H9 (cell line): ENCODE results near the gene APOL5. TPM values are rescaled to one million over a fixed set of nuclear protein-coding genes. Genes with fewer than 3 reads are reported as not detected.

ENCODE experiments used
- DNase-seq: peaks from one replicate; pipeline ENCODE4 v3.0.0-alpha.2; 2017
- H2AFZ ChIP-seq: one replicate; pipeline ENCODE4 v1.6.1; 2013; ENCODE audit warnings: mild to moderate bottlenecking, low read length, control low read depth, moderate library complexity
- H2AK5ac ChIP-seq: 2 replicates; pipeline ENCODE4 v1.6.1; 2013; ENCODE audit warnings: low read length, control low read depth, mixed read lengths; ENCODE audit not compliant: insufficient read length
- H2BK120ac ChIP-seq: one replicate; pipeline ENCODE4 v1.6.1; 2013; ENCODE audit warnings: low read depth, mild to moderate bottlenecking, low read length, control low read depth, inconsistent platforms; ENCODE audit not compliant: poor library complexity, severe bottlenecking
- H2BK12ac ChIP-seq: 2 replicates; pipeline ENCODE4 v1.6.1; 2013; ENCODE audit warnings: low read length, control low read depth, mixed read lengths, low read depth; ENCODE audit not compliant: insufficient read length
- H2BK15ac ChIP-seq: 2 replicates; pipeline ENCODE4 v1.6.1; 2013; ENCODE audit warnings: low read depth, low read length, control low read depth
- H2BK20ac ChIP-seq: one replicate; pipeline ENCODE4 v1.6.1; 2013; ENCODE audit warnings: low read depth, mild to moderate bottlenecking, low read length, control low read depth, inconsistent platforms; ENCODE audit not compliant: poor library complexity, severe bottlenecking
- H2BK5ac ChIP-seq: 2 replicates; pipeline ENCODE4 v1.6.1; 2013; ENCODE audit warnings: low read length, control low read depth, mixed read lengths; ENCODE audit not compliant: insufficient read length
- H3K14ac ChIP-seq: 2 replicates; pipeline ENCODE4 v1.6.1; 2013; ENCODE audit warnings: low read length, control low read depth; ENCODE audit not compliant: insufficient read depth
- H3K18ac ChIP-seq: 2 replicates; pipeline ENCODE4 v1.6.1; 2013; ENCODE audit warnings: low read depth, mild to moderate bottlenecking, mixed read lengths, low read length, control low read depth; ENCODE audit not compliant: insufficient read length
- H3K23ac ChIP-seq: 2 replicates; pipeline ENCODE4 v1.6.1; 2013; ENCODE audit warnings: low read length, control low read depth, mixed read lengths, low read depth; ENCODE audit not compliant: insufficient read length
- H3K23me2 ChIP-seq: 2 replicates; pipeline ENCODE4 v1.6.1; 2013; ENCODE audit warnings: low read depth, mild to moderate bottlenecking, mixed read lengths, low read length, control low read depth; ENCODE audit not compliant: insufficient read length, poor library complexity, severe bottlenecking
- H3K27ac ChIP-seq: 2 replicates; pipeline ENCODE4 v1.5.1; 2013; ENCODE audit warnings: low read length, control low read depth, mixed read lengths, low read depth; ENCODE audit not compliant: insufficient read length
- H3K27me3 ChIP-seq: 2 replicates; pipeline ENCODE4 v1.6.1; 2013; ENCODE audit warnings: low read length, control low read depth, inconsistent platforms; ENCODE audit not compliant: insufficient read depth
- H3K4ac ChIP-seq: 2 replicates; pipeline ENCODE4 v1.6.1; 2013; ENCODE audit warnings: low read depth, mild to moderate bottlenecking, control low read depth, inconsistent platforms, low read length, moderate library complexity
- H3K4me1 ChIP-seq: 2 replicates; pipeline ENCODE4 v1.6.1; 2013; ENCODE audit warnings: low read length, control low read depth, inconsistent platforms; ENCODE audit not compliant: insufficient read depth
- H3K4me2 ChIP-seq: 2 replicates; pipeline ENCODE4 v1.6.1; 2013; ENCODE audit warnings: low read length, control low read depth, mixed read lengths; ENCODE audit not compliant: insufficient read length, insufficient read depth
- H3K56ac ChIP-seq: 2 replicates; pipeline ENCODE4 v1.6.1; 2013; ENCODE audit warnings: low read depth, mild to moderate bottlenecking, mixed read lengths, low read length, control low read depth; ENCODE audit not compliant: insufficient read length
- H3K79me1 ChIP-seq: 2 replicates; pipeline ENCODE4 v1.6.1; 2013; ENCODE audit warnings: low read depth, mild to moderate bottlenecking, moderate library complexity, low read length, control low read depth, inconsistent platforms; ENCODE audit not compliant: insufficient read depth, poor library complexity, severe bottlenecking
- H3K79me2 ChIP-seq: 2 replicates; pipeline ENCODE4 v1.6.1; 2013; ENCODE audit warnings: low read length, control low read depth, inconsistent platforms; ENCODE audit not compliant: insufficient read depth
- H3K9ac ChIP-seq: 2 replicates; pipeline ENCODE4 v1.6.1; 2013; ENCODE audit warnings: low read length, control low read depth, mixed read lengths; ENCODE audit not compliant: insufficient read length; ENCODE audit errors: extremely low read depth
- H3K9me3 ChIP-seq: one replicate; pipeline ENCODE4 v1.6.1; 2013; ENCODE audit warnings: low read depth, low read length, inconsistent platforms; ENCODE audit not compliant: control insufficient read depth
- H3T11ph ChIP-seq: one replicate; pipeline ENCODE4 v1.6.1; 2013; ENCODE audit warnings: mild to moderate bottlenecking, low read length, control low read depth, inconsistent platforms
- H4K20me1 ChIP-seq: one replicate; pipeline ENCODE4 v1.6.1; 2013; ENCODE audit not compliant: control insufficient read depth, insufficient read length, insufficient read depth
- H4K5ac ChIP-seq: 2 replicates; pipeline ENCODE4 v1.6.1; 2013; ENCODE audit warnings: low read depth, mild to moderate bottlenecking, mixed read lengths, low read length, control low read depth; ENCODE audit not compliant: insufficient read length
- H4K8ac ChIP-seq: replicated peaks from 2 replicates; pipeline ENCODE4 v1.6.1; 2013; ENCODE audit warnings: low read length, control low read depth, mixed read lengths, low read depth; ENCODE audit not compliant: insufficient read length
- H4K91ac ChIP-seq: 2 replicates; pipeline ENCODE4 v1.6.1; 2013; ENCODE audit warnings: low read depth, mild to moderate bottlenecking, moderate library complexity, mixed read lengths, low read length, control low read depth; ENCODE audit not compliant: insufficient read length
- H3K27ac Mint-ChIP-seq, 3 experiments: 2 replicates in 2 of 3; 3 replicates in 1 of 3; pipeline ENCODE4 v1.8.0; 2020 to 2021; ENCODE audit warnings: mixed read lengths in 3 of 3, mild to moderate bottlenecking in 1 of 3, moderate library complexity in 1 of 3
- H3K27me3 Mint-ChIP-seq: 2 replicates; pipeline ENCODE4 v1.8.0; 2021; ENCODE audit warnings: low read depth, mild to moderate bottlenecking, moderate library complexity, mixed read lengths
- H3K36me3 Mint-ChIP-seq, 3 experiments: 2 replicates in 2 of 3; 3 replicates in 1 of 3; pipeline ENCODE4 v1.8.0; 2020 to 2021; ENCODE audit warnings: low read depth in 3 of 3, mixed read lengths in 3 of 3; ENCODE audit not compliant: insufficient read depth in 1 of 3
- H3K4me1 Mint-ChIP-seq, 2 experiments: 2 replicates each; pipeline ENCODE4 v1.8.0; 2020; ENCODE audit warnings: mixed read lengths in 2 of 2
- H3K4me3 Mint-ChIP-seq, 2 experiments: 2 replicates in 1 of 2; 3 replicates in 1 of 2; pipeline ENCODE4 v1.8.0; 2020 to 2021; ENCODE audit warnings: mild to moderate bottlenecking in 2 of 2, mixed read lengths in 2 of 2, moderate library complexity in 1 of 2
- H3K9me3 Mint-ChIP-seq, 2 experiments: 2 replicates in 1 of 2; 3 replicates in 1 of 2; pipeline ENCODE4 v1.8.0; 2020; ENCODE audit warnings: mild to moderate bottlenecking in 2 of 2, mixed read lengths in 2 of 2, moderate library complexity in 1 of 2
- total RNA-seq: library from RNA; stranded (reverse); gene quantifications from 2 replicates; pipeline ENCODE4 v1.2.1, GENCODE V29; 2021
- TF ChIP-seq, protein P1 (sequence below): fragments of 200-600 bp; sonication (generic); conservative IDR thresholded peaks from 3 replicates; pipeline ENCODE4 v1.8.0; 2021; ENCODE audit warnings: antibody characterized with exemption, mild to moderate bottlenecking

APOL5 gene
- total RNA-seq, 1 experiment from 2014 or later: not detected

DNA sequence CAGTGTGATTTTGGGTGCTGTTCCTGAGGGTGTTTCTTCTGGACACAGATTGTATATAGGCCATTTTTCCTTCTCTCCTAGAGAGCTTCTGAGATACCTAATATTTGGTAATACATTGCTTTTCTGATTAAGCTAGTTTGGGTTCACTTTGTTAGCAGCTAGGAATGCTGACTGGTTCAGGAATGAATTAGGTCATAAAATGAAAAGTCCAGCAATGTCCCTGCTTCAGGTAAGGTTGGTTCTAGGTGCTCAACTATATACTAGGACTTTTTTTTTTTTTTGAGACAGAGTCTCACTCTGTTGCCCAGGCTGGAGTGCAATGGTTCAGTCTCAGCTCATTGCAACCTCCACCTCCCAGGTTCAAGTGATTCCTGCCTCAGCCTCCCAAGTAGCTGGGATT, 32.9 kb upstream of the APOL5 start:
- H3K27ac ChIP-seq: no peak overlapping the region
- H3K4me2 ChIP-seq: no peak overlapping the region
- no peak overlapping the region for H2BK12ac ChIP-seq
- no peak overlapping the region for H2BK5ac ChIP-seq
- no peak overlapping the region for H3K27ac Mint-ChIP-seq
- H3K4me1 Mint-ChIP-seq: no peaks in the 10 kb centered on the region
- no peaks in the 10 kb centered on the region for H3K9me3 ChIP-seq
- no peak overlapping the region for H3K9ac ChIP-seq
- no peak overlapping the region for H2BK20ac ChIP-seq
- H4K20me1 ChIP-seq: no peaks in the 10 kb centered on the region
- H3K4me1 ChIP-seq: no peaks in the 10 kb centered on the region
- H3K27me3 ChIP-seq: no peaks in the 10 kb centered on the region
- no peak overlapping the region for H2AK5ac ChIP-seq
- H3K4ac ChIP-seq: no peak overlapping the region
- peaks cover 10 to 16% of the 10 kb centered on the region in 2 experiments for H3K9me3 Mint-ChIP-seq
- H3K27me3 Mint-ChIP-seq: peaks cover 5% of the 10 kb centered on the region; the same call in 1 of the 2 replicates
- H4K5ac ChIP-seq: no peak overlapping the region
- no peak overlapping the region for H4K8ac ChIP-seq
- no peak overlapping the region for H3T11ph ChIP-seq
- no peak overlapping the region for H3K4me3 Mint-ChIP-seq
- H2BK15ac ChIP-seq: no peak overlapping the region
- no peaks in the 10 kb centered on the region for H3K23me2 ChIP-seq
- TF ChIP-seq, protein P1, sequence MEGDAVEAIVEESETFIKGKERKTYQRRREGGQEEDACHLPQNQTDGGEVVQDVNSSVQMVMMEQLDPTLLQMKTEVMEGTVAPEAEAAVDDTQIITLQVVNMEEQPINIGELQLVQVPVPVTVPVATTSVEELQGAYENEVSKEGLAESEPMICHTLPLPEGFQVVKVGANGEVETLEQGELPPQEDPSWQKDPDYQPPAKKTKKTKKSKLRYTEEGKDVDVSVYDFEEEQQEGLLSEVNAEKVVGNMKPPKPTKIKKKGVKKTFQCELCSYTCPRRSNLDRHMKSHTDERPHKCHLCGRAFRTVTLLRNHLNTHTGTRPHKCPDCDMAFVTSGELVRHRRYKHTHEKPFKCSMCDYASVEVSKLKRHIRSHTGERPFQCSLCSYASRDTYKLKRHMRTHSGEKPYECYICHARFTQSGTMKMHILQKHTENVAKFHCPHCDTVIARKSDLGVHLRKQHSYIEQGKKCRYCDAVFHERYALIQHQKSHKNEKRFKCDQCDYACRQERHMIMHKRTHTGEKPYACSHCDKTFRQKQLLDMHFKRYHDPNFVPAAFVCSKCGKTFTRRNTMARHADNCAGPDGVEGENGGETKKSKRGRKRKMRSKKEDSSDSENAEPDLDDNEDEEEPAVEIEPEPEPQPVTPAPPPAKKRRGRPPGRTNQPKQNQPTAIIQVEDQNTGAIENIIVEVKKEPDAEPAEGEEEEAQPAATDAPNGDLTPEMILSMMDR: no peak
- no peak overlapping the region for H2BK120ac ChIP-seq
- no peak overlapping the region for H3K14ac ChIP-seq
- no peak overlapping the region for H3K23ac ChIP-seq
- H3K79me1 ChIP-seq: no peaks in the 10 kb centered on the region
- H3K18ac ChIP-seq: no peak overlapping the region
- no peak overlapping the region for H3K56ac ChIP-seq
- H3K36me3 Mint-ChIP-seq: peaks cover 2 to 16% (median 9%) of the 10 kb centered on the region in 3 experiments; a peak in 5 of 7 replicates
- H3K79me2 ChIP-seq: no peaks in the 10 kb centered on the region
- H2AFZ ChIP-seq: no peak overlapping the region
- no peak for DNase-seq
- H4K91ac ChIP-seq: no peak overlapping the region
